GM18498 (cell line): Measurements from ENCODE around the gene PIP4K2A.
A peak's percentile ranks its signal among the peaks of the same experiment; 100 is the strongest.

Experiments used
- ATAC-seq: cut with Tn5 transposase; IDR thresholded peaks from one replicate; pipeline ENCODE4 v1.9.1; 2021; ENCODE audit warnings: mild to moderate bottlenecking, moderate library complexity; ENCODE audit not compliant: unreplicated experiment

The PIP4K2A gene

GRCh38 chr10:22622242-22622806 lies 92.1 kb downstream of the PIP4K2A start:
- no peak for ATAC-seq

GRCh38 chr10:22621726-22622125 lies 92.7 kb downstream of the PIP4K2A start:
- no peak for ATAC-seq

- no peak for ATAC-seq
Measured at GRCh38 chr10:22620929-22621328, 93.4 kb downstream of the PIP4K2A start.

- no peak for ATAC-seq
Measured at GRCh38 chr10:22620140-22620857, 94.1 kb downstream of the PIP4K2A start.

GRCh38 chr10:22619101-22619500 lies 95.3 kb downstream of the PIP4K2A start:
- ATAC-seq: no peak

DNA sequence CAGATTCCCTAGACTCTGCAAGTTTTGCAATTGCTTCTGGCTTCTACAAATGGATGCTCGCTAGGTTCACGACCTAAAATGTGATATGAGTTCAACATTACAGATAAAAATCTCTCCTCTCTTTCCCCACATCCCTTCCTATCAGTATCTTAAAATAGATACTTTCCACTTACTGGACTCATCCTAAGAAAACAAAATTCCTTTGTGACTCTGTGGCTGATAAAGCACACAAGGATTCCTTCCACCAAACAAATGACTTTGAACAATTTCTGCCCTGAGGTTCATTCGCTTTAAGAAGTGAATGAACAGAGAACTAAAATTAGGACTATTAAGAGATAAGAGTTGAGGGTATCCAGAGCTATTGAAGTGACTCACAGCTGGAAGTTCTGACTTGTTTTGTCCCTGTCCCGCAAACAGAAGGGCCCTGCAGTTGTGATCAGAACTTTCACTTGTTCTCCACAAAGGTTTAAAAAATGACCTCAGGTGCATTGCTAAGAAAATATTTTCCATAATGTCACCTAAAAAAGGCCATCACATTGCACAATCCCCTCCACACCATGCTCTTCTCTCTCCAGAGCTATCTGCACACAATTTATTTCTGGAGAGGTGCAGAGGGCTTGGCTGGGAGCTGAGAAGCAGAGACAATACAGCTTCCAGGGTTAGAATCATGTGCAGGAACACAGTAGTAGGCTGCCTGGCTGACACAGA lies 96.1 kb downstream of the PIP4K2A start:
- ATAC-seq: no peak

- no peak for ATAC-seq
Measured at GRCh38 chr10:22617516-22617915, 96.9 kb downstream of the PIP4K2A start.

GRCh38 chr10:22617051-22617450 lies 97.3 kb downstream of the PIP4K2A start:
- ATAC-seq: no peak

GRCh38 chr10:22615819-22616499 lies 98.4 kb downstream of the PIP4K2A start:
- ATAC-seq: peak; percentile 61

GRCh38 chr10:22615101-22615500 lies 99.3 kb downstream of the PIP4K2A start:
- ATAC-seq: no peak

GRCh38 chr10:22613011-22613410 lies 101.4 kb downstream of the PIP4K2A start:
- ATAC-seq: no peak

- ATAC-seq: no peak
Measured at GRCh38 chr10:22612318-22612717, 102.1 kb downstream of the PIP4K2A start.

DNA sequence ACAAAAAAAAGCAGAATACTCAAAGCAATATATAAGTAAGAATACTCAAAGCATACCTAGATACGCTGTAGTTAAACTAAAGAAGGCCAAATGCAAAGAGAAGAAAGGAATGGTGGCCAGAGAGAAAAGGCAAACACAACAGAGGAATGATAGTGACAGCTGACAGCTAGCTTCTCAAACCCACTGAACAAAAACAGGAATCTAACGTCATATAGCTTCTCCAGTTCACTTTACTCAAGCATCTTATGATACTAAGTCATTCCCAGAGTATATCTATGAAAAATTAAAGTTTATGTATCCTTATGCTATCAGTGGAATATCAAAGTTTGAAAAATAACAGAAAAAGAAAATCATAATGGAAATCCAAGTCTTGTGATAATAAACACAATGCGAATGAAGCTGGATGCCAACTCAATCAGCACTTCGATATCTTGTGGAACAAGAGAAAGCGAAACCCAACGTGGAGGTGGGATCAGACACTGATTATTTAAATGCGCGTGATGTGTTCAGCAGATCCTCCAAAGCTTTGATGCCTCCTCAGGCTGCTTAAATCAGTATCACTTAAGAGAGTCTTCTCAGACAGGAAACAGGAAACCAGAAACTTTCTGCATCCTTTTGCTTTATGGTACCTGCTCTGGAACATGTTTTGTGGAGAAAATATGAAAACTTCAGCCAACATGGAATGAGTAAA lies 102.8 kb downstream of the PIP4K2A start:
- peak; percentile 62 for ATAC-seq

DNA sequence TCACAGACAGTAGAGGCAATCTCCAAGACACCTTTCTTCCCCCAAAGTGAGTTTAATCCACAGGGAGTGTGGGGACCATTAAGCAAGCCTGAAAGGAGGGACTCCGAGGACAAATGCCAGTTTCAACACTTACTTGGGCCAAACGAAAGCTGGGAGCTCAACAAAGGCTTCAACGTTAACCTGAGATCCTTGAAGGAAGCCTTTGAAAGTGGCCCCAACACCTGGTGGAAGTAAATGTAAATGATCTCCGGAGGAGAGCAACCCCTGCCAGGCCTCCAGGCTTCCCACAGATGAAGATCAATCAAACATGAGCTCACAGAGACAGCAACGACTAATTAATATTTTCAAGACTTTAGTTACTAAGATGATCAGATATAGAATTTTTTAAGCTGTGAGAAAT lies 103.8 kb downstream of the PIP4K2A start:
- ATAC-seq: no peak

GRCh38 chr10:22609719-22610465 lies 104.5 kb downstream of the PIP4K2A start:
- ATAC-seq: no peak

DNA sequence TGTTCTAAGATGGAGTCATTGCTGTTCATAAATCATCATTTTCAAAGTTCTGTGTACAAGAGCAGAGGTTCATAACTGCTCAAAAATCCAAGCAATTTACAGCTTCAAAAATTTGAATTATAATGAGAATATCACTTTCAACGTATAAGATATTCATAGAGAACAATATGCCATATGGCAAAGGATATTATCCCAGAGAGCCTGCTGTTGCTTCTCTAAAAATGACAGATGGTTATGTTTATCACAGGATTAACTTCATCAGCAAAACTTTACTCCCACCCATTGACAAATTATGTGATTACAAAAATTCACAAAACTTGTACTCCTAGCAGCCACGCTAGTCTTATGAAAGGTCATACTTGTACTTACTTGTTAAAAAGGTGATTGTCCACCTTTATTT lies 105.1 kb downstream of the PIP4K2A start:
- no peak for ATAC-seq

DNA sequence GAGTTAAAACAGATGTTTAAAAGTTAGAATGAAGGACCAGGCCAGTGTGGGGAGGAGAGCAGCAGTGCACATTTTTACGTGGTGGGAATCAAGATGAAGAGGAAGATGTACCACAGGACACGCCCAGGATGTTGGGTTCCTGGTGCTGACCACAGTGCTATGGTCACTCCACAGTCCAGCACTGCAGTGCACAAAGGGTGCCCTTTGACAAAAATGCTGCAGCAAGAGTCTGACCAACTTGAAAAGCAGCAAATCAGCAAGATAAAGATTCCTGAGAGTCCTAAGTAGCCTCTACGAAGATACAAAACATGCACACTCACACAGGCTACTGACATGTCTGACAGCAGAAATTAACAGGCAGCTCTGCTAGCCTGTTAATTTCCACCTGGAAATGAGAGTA lies 107.1 kb downstream of the PIP4K2A start:
- no peak for ATAC-seq

- peak; percentile 97 for ATAC-seq
Measured at GRCh38 chr10:22606164-22606614, 108.2 kb downstream of the PIP4K2A start.

- ATAC-seq: no peak
Measured at GRCh38 chr10:22605168-22605567, 109.2 kb downstream of the PIP4K2A start.
